ENCODE data around the gene ELMO1.

The ELMO1 gene

DNA sequence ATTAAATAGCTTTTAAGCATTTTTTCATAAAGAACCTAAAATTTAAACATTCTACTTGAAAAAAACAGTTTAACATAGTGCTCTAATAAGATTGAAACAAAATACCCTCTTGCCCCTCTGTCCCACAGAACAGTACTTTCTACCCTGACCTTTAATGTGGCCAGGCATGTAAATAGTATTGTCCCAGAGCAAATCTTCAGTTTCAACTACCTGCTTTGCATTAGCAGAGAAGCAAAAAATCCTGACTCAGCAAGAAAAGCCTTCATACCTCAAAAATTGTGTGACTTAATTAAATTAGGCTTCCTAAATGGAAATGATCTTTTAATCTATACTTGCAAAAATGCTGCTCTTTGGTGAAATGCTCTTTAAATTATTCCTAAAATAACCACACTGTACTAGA lies 487.0 kb downstream of the ELMO1 start:
- no peak for FAIRE-seq

DNA sequence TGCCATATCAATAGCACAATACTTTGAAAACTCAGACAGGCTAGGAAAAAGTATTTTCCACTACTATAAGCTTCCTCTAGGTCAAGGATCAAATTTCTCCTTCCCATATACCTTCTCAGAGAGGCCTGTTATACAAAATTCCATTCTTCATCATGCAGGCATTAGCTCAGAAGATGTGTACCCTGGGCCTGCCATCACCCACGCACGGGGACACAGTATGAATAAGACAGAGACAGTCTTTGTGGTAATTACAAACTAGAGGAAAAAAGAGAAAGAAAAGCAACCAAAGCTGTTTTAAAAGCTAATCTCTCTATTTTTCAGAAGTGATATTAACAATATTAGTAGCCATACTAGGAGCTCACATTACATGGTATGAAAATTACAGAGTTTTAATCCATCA lies 487.6 kb downstream of the ELMO1 start:
- FAIRE-seq: no peak

DNA sequence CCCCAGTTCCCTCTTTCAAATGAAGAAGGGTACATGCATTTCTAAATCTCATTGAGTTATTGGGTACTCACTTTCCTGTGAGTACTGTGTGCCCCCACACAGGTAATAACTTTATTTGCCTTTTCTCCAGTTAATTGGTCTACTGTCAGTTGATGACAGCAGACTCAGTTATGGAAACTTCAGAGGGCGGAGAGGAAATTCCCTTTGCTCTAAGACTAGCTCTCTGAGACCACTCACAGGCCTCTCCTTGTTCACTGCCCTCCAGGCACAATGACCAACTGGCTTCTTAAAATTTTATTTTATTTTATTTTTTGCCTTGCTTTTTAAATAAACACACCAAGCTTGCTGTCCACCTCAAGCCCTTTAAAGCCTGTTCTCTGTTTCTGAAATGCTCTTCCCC lies 488.6 kb downstream of the ELMO1 start:
- no peak for FAIRE-seq

DNA sequence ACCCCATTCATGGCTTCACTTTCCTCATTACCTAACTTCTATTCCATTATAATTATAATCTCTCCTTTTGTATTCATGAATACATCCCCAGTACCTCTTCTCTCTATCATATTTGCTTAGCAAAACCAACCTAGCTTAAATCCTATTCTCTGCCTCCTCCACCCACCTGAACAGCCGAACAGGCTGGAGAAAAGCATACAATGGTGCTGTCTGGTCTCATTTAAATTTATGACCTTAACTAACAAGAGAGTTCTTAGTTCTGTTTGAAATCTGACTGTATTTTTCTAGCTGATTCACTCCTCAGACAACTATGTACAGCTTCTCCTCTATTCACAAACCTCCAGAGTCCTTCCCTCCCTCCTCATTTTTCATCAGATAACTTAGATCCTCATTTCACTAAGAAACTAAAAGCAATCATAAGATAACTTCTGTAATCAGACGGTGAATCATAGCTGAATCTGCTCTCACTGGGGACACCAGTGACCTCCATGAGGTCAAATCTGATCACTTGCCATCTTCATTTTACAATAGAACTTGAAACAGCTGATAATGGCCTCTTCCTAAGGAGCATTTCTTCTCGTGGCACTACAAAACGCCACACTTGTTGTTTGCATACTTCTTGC lies 490.4 kb downstream of the ELMO1 start:
- no peak for FAIRE-seq

DNA sequence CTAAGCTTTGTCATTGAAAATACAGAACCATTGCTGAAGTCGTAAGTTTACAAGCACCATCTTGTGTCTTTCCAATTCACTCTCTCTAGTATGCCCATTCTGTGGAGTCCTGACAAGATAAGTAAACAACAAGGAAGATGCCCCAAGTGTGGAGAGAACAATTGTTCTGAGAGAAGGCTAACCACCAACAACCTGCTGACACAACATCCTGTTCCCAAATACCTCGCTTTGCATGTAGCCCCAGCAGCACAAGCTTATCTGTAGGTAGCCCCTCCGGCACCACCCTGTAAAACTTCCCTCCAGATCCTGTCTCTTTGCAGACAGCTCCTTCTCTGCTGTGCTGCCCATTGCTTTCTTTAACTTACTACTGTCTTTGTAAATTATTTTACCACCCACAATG lies 491.0 kb downstream of the ELMO1 start:
- FAIRE-seq: no peak

GRCh38 chr7:36956814-36957213 lies 491.9 kb downstream of the ELMO1 start:
- no peak for FAIRE-seq

DNA sequence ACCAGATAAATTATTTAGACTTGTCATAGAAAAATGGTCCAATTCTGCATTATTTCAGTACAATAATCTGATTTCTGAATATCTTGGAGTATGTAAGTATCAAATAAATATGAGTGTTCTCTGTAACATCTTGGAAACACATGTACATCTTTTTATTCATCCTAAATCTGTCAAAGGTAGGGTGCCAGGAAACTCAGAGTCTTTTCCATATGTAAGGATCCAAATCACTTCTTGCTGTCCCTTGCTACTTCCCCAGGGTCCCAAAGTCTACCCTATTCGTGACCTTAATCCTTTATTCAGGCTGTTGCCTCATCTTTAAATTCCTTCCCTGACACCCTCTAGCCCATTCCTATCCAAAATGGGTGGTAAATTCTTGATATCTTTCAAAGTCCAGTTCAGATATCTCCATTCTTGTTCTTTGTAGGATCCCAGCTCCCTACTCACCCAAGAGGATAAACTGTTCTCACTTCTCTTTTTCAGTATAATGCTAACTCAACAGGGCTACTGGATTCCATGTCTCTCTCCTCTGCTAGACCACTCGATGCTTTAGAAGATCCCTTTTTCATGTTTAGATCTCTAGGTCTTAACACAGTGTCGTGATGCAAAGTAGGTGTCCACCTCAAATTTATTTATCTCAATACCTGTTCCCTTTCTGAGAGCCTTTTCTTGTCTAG lies 493.1 kb downstream of the ELMO1 start:
- FAIRE-seq: no peak

GRCh38 chr7:36951257-36951697 lies 497.4 kb downstream of the ELMO1 start:
- no peak for FAIRE-seq

DNA sequence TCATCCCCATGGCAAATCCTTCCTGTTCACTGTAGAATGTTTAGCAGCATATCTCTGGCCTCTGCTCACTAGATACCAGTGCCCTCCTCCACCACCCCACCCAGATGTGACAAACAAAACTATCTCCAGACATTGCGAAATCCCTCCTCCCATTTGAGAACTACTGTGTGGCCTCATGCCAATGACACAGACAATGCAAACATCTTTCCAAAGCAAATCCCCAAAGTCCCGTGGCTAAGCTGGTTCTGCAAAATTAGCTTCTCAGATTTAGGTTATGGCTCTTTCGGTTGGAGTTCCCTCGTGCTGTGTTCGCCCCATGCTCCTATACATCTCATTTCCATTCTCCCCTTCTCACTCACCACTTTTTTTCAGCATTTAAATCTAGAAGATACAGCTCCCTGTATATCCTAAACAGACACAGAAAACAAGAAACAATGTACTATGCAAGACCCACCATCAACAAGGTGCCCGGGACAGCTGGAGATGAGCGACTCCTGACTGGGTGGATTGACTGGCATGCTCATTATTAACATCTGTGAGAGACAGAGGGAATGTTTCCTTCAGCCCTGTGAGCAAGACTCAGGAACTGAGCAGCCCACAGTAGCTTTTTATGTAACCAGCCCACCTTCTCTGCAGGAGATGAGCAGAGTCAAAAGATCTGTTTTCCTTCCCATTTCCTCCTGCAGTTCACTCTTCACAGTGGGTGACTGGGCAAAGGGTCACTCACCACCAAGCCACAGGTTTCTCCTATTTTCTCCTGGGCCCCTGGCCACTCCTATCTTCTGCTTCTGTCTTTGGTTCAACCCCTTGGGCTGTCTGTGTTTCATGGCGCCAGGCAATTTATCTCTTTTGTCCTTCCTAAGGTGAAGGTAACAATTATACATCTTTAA lies 498.7 kb downstream of the ELMO1 start:
- no peak for FAIRE-seq

DNA sequence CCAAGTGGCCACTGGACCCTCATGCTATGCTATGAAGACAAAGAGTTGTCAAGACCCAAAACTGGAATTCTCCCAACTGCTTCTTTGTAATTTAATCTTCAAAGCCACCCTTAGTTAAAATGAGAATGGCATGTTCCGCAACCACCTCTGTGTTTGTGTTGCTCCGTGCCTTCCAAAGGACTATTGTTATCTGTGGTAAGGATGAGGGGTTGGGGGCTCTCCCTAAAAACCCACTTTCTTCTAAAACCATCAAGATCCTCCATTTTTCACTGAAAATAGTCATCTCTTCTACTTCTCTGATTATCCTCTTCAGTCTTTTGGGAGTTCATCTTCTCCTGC lies 502.3 kb downstream of the ELMO1 start:
- no peak for FAIRE-seq

- no peak for FAIRE-seq
Measured at GRCh38 chr7:36945612-36946400, 502.9 kb downstream of the ELMO1 start.

GRCh38 chr7:36944838-36945237 lies 503.8 kb downstream of the ELMO1 start:
- no peak for FAIRE-seq

GRCh38 chr7:36943591-36944435 lies 504.9 kb downstream of the ELMO1 start:
- FAIRE-seq: no peak

GRCh38 chr7:36942955-36943354 lies 505.7 kb downstream of the ELMO1 start:
- no peak for FAIRE-seq

DNA sequence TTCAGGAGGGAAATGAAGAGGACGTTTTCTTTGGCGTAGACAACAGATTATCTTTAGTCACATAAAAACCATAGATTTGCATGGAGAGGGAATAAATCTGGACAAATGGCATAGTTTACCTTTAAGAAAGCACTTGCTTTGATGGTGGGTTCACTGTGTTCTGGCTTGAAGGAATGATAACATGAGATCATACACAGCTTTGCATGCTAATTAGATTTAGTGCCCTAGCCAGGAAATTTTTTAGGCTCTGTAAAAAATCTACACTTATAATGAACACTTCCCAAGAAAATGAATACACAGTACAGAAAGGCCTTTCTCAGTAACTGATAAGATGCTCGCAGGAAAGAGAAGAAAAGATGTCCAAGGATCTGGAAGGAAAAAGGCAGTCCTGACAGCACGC lies 506.1 kb downstream of the ELMO1 start:
- no peak for FAIRE-seq

DNA sequence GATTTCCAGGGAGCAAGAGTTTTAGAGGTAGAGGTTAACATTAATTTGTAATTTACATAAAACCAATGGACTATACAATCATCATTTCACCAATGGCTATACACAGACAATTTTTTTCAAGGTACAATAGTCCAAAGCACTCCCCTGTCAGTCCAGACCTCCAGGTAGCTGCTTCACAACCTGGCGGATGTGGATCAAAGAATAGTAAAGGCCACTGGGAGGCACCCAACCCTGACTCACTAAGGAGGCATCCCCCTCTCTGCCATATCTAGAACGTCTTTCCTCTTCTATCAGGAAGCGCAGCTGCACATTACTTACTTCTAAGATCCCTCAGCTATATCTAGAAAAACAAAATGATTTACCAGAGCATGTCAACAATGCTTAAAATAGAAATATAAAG lies 506.6 kb downstream of the ELMO1 start:
- FAIRE-seq: no peak

GRCh38 chr7:36941359-36941758 lies 507.3 kb downstream of the ELMO1 start:
- FAIRE-seq: no peak

DNA sequence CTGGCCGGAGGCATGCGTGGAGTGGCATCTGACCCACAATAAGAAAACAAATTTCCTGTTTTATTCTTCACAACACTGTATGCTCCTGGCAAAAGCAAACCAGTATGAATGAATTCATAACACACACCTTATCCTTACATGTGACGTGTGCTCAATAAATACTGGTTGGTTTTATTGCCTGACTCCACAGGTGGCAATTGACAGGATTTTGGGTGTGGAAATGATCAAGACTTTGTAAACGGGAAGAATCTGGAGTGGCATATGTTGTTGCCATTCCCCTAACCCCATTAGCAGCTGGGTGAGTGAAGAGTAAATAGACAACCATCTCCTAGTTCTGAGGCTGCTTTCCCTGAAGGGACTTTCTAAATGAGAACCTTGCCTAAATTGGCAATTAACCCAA lies 508.8 kb downstream of the ELMO1 start:
- FAIRE-seq: no peak

- no peak for FAIRE-seq
Measured at GRCh38 chr7:36937754-36938563, 510.7 kb downstream of the ELMO1 start.

GRCh38 chr7:36931892-36932291 lies 516.8 kb downstream of the ELMO1 start:
- no peak for FAIRE-seq

- FAIRE-seq: no peak
Measured at GRCh38 chr7:36929791-36930190, 518.9 kb downstream of the ELMO1 start.
